PC-9 (cell line): ENCODE measurements around the gene MKKS. TPM values are rescaled to one million over a fixed set of nuclear protein-coding genes. Genes with fewer than 3 reads are reported as not detected.
A peak's percentile ranks its signal among the peaks of the same experiment; 100 is the strongest.

Experiments
- BruUV-seq: library from RNA; stranded (reverse); fragments of 400-500 nt; replicated peaks from 2 replicates; lab custom pipeline; 2021; lab: Mats Ljungman, UMichigan
- CTCF ChIA-PET: fragments of 300-600 bp; sonication (Branson Sonifier 250); formaldehyde crosslinking; loops from one replicate; lab custom pipeline; 2022; ENCODE audit warnings: antibody characterized with exemption; lab: Charles Lee
- POLR2A ChIA-PET: fragments of 300-600 bp; sonication (Branson Sonifier 250); formaldehyde crosslinking; loops from one replicate; lab custom pipeline; 2022; ENCODE audit warnings: antibody characterized with exemption; ENCODE audit not compliant: unreplicated experiment; lab: Charles Lee
- DNase-seq, 2 experiments: peaks; one replicate each; pipeline versions ENCODE4 v3.0.0 to v3.0.0-alpha.2; 2015 to 2022; ENCODE audit warnings: mixed read lengths in 1 of 2
- H2AFZ ChIP-seq: fragments of 200-600 bp; sonication (generic); 2 replicates; pipeline ENCODE4 v1.8.1; 2017; ENCODE audit warnings: antibody characterized with exemption
- H3F3A ChIP-seq: fragments of 200-600 bp; sonication (generic); 2 replicates; pipeline ENCODE4 v1.8.1; 2017; ENCODE audit warnings: antibody characterized with exemption, mild to moderate bottlenecking, low read depth; ENCODE audit not compliant: insufficient read depth
- H3K27ac ChIP-seq: fragments of 200-600 bp; sonication (generic); 2 replicates; pipeline ENCODE4 v1.6.1; 2016; ENCODE audit warnings: mixed run types
- H3K27me3 ChIP-seq: fragments of 200-600 bp; sonication (generic); 2 replicates; pipeline ENCODE4 v1.6.1; 2016; ENCODE audit warnings: low read depth, mixed run types; ENCODE audit not compliant: insufficient read depth
- H3K36me3 ChIP-seq: fragments of 200-600 bp; sonication (generic); 2 replicates; pipeline ENCODE4 v1.6.1; 2016; ENCODE audit warnings: low read depth, mixed run types
- H3K4me1 ChIP-seq: fragments of 200-600 bp; sonication (generic); replicated peaks from 2 replicates; pipeline ENCODE4 v1.6.1; 2016; ENCODE audit warnings: mixed run types; ENCODE audit not compliant: insufficient read depth
- H3K4me2 ChIP-seq: fragments of 200-600 bp; sonication (generic); 2 replicates; pipeline ENCODE4 v1.6.1; 2017; ENCODE audit warnings: mixed run types
- H3K4me3 ChIP-seq: fragments of 200-600 bp; sonication (generic); 2 replicates; pipeline ENCODE4 v1.6.1; 2016; ENCODE audit warnings: mixed run types
- H3K79me2 ChIP-seq: fragments of 200-600 bp; sonication (generic); 2 replicates; pipeline ENCODE4 v1.6.1; 2017; ENCODE audit warnings: low read depth, mixed run types
- H3K9me2 ChIP-seq: fragments of 200-600 bp; sonication (generic); 2 replicates; pipeline ENCODE4 v1.8.1; 2017; ENCODE audit warnings: mild to moderate bottlenecking; ENCODE audit not compliant: insufficient read depth
- H3K9me3 ChIP-seq: fragments of 200-600 bp; sonication (generic); 2 replicates; pipeline ENCODE4 v1.8.1; 2016; ENCODE audit warnings: low read depth; ENCODE audit not compliant: insufficient read depth
- H4K20me1 ChIP-seq: fragments of 200-600 bp; sonication (generic); 2 replicates; pipeline ENCODE4 v1.8.1; 2017; ENCODE audit not compliant: insufficient read depth
- EZH2 ChIP-seq: fragments of 200-600 bp; sonication (generic); IDR thresholded peaks from 2 replicates; pipeline ENCODE4 v1.8.0; 2017; ENCODE audit warnings: antibody characterized with exemption, low read depth
- intact Hi-C: fragments of 100-400 bp; cut with micrococcal nuclease; formaldehyde crosslinking; loops from one replicate; pipeline ENCODE4 v1.10.0; 2022; ENCODE audit not compliant: unreplicated experiment
- total RNA-seq: library from RNA; stranded (reverse); gene quantifications from 2 replicates; pipeline ENCODE4 v1.2.3, GENCODE V29; 2021
- TF ChIP-seq, protein P1 (sequence below): fragments of 200-600 bp; sonication (generic); conservative IDR thresholded peaks from 2 replicates; pipeline ENCODE4 v1.6.1; 2017; ENCODE audit warnings: mixed run types, antibody characterized with exemption, mild to moderate bottlenecking, moderate library complexity

The MKKS gene
- total RNA-seq, 1 experiment from 2014 or later: 15.2 TPM

DNA sequence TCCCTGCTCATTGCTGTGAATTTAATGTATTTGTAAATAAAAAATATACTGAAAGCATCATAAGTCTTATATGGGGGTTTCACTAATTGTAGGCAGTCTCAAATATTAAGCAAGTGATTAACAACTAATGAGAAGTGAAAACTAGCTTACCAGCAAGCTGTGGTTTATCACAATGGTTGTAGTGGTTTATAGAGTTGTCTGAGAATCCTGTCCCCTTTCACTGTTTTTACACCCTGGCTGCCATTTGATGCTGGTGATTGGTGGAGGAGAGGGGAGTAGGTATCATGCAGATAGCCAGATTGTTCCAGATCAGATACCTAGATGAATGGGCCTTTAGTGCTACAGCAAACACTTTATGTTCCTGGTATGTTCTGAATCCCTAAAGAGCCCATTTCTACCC lies 6.0 kb downstream of the MKKS start:
- DNase-seq: no peak
- TF ChIP-seq EZH2: no peak
- TF ChIP-seq, protein P1, sequence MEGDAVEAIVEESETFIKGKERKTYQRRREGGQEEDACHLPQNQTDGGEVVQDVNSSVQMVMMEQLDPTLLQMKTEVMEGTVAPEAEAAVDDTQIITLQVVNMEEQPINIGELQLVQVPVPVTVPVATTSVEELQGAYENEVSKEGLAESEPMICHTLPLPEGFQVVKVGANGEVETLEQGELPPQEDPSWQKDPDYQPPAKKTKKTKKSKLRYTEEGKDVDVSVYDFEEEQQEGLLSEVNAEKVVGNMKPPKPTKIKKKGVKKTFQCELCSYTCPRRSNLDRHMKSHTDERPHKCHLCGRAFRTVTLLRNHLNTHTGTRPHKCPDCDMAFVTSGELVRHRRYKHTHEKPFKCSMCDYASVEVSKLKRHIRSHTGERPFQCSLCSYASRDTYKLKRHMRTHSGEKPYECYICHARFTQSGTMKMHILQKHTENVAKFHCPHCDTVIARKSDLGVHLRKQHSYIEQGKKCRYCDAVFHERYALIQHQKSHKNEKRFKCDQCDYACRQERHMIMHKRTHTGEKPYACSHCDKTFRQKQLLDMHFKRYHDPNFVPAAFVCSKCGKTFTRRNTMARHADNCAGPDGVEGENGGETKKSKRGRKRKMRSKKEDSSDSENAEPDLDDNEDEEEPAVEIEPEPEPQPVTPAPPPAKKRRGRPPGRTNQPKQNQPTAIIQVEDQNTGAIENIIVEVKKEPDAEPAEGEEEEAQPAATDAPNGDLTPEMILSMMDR: no peak
- Histone ChIP-seq H3K9me3 (no peaks in the 10 kb centered on the region), H3F3A (peaks cover 14% of the 10 kb centered on the region; the same call in 1 of the 2 replicates), H3K27ac (no peak overlapping the region), H3K4me1 (no peaks in the 10 kb centered on the region), H3K4me2 (no peak overlapping the region), H3K36me3 (peaks cover 22% of the 10 kb centered on the region), H3K4me3 (no peak overlapping the region), H3K27me3 (no peaks in the 10 kb centered on the region), H3K9me2 (no peaks in the 10 kb centered on the region), H2AFZ (no peak overlapping the region), H3K79me2 (peaks cover 88% of the 10 kb centered on the region), H4K20me1 (peaks cover 10% of the 10 kb centered on the region; the same call in 1 of the 2 replicates)
- ChIA-PET POLR2A (no interaction called here), CTCF (interaction anchor here (0.6 kb wide), 1 partner anchor 351 kb away, joined by 3 read pairs; no protein-coding TSS in a partner anchor)
- intact Hi-C loops: loop anchor here (5.0 kb wide), 1 partner anchor 111 kb away; no protein-coding TSS in a partner anchor
- no TSS peak for BruUV-seq

DNA sequence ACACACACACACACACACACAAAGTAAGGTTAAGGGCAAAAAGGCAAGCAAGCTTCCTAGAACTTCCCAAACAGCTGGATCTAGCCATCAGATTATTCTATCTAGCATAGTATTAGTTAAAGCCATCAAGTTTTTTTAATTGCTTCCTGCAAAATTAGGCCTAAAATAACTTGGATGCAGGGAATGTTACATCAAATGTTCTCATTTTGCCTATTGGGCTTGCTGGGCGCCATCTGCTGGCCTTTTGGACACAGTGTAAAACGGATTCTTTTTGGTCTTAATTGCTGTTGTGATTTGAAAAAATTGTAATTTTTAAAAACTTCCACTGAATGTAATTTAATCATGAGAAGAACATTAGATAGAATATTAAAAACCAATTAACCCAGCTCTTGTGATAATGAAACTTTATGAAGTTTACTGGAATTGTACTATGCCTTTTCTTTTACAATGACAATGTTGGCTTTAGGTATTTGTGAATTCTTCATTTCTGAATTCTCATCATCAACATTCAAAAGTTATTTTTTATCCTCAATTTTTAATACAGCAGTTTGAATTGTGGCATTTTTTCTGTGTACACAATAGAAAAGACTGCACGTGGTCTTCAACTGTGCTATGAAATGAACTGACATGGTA lies 6.8 kb downstream of the MKKS start:
- Histone ChIP-seq H3K79me2 (peaks cover 83% of the 10 kb centered on the region), H3K4me3 (no peak overlapping the region), H3K27ac (no peak overlapping the region), H2AFZ (no peak overlapping the region), H3F3A (peaks cover 14% of the 10 kb centered on the region; the same call in 1 of the 2 replicates), H3K36me3 (peaks cover 24% of the 10 kb centered on the region), H3K4me2 (no peak overlapping the region), H3K9me3 (no peaks in the 10 kb centered on the region), H3K4me1 (no peaks in the 10 kb centered on the region), H3K9me2 (no peaks in the 10 kb centered on the region), H3K27me3 (no peaks in the 10 kb centered on the region), H4K20me1 (peaks cover 10% of the 10 kb centered on the region; the same call in 1 of the 2 replicates)
- CTCF ChIA-PET: interaction anchor here (0.7 kb wide), 1 partner anchor 26 kb away, joined by 4 read pairs; no protein-coding TSS in a partner anchor
- intact Hi-C loops: loop anchor here (1.0 to 5.0 kb wide), 4 partner anchors 110 to 809 kb away; no protein-coding TSS in a partner anchor
- peak; percentile 33 to 56 for DNase-seq
- TF ChIP-seq, protein P1: peak; percentile 85
- no peak for TF ChIP-seq EZH2
- POLR2A ChIA-PET: no interaction called here
- no TSS peak for BruUV-seq

DNA sequence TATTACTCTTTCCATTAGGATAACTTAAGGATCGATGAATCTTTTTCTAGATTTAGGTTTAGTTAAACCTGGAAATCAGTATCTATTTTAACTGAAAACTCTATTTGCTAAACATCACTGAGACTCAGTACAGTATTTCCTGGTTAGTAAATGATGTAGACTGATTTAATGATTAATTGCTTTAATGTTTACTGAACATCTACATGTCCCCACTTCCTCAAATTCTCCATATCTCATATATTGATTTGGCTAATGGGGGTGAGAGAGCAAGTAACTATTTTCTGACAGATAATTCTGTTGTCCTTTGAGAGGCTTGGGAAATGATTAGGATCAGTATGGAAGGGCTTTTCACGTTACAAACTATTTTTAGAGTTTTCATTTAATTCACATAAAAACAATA lies 10.3 kb downstream of the MKKS start:
- POLR2A ChIA-PET: interaction anchor here (0.6 kb wide), 1 partner anchor 11 kb away, joined by 4 read pairs; no protein-coding TSS in a partner anchor
- no peak overlapping the region for H3K27ac ChIP-seq

More for the DNA sequence above, 10.3 kb downstream of the MKKS start:
- H3K79me2 ChIP-seq: peaks cover 61% of the 10 kb centered on the region
- CTCF ChIA-PET: no interaction called here
- H3K4me1 ChIP-seq: peaks cover 19% of the 10 kb centered on the region
- no peak overlapping the region for H3K4me2 ChIP-seq
- H3K9me2 ChIP-seq: no peaks in the 10 kb centered on the region
- no peak overlapping the region for H2AFZ ChIP-seq
- peaks cover 44% of the 10 kb centered on the region for H3K36me3 ChIP-seq
- TF ChIP-seq, protein P1: no peak
- no peak for TF ChIP-seq EZH2
- H3K4me3 ChIP-seq: no peak overlapping the region
- peaks cover 10% of the 10 kb centered on the region; the same call in 1 of the 2 replicates for H3F3A ChIP-seq
- peaks cover 10% of the 10 kb centered on the region; the same call in 1 of the 2 replicates for H4K20me1 ChIP-seq
- intact Hi-C loops: no loop called here
- no peaks in the 10 kb centered on the region for H3K9me3 ChIP-seq
- no TSS peak for BruUV-seq
- no peak for DNase-seq
- no peaks in the 10 kb centered on the region for H3K27me3 ChIP-seq
